ENCODE measurements around the gene SSPN.

The SSPN gene, protein sequence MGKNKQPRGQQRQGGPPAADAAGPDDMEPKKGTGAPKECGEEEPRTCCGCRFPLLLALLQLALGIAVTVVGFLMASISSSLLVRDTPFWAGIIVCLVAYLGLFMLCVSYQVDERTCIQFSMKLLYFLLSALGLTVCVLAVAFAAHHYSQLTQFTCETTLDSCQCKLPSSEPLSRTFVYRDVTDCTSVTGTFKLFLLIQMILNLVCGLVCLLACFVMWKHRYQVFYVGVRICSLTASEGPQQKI
- 0 to 0.11 (median 0) reads per million in 9 experiments for total RNA-seq

DNA sequence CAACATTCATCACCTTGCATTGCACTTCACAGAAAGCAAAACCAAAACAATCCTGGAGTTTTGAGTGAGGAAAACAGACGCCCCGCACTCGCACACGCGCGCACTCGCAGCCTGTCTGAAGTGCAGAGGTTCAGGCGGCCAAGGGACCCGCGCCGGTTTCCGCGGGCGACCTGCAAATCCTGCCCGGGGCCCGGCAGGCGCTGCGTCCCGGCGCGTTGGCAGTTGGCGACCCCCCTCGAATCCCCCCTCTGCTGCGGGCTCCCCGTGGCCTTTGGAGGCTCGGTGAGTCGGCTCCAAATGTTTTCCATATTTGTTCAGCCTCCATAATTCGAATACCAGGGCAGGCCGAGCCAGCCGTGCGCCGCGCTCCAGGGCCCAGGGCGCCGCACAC lies at the start of gene SSPN:
TSS of gene SSPN (plus strand) at position 324 of the 391 bp plus-strand sequence. CDS start 100 bp downstream, outside the sequence.
- Mint-ChIP-seq H3K9me3 (no peaks in the 10 kb centered on the region), H3K4me3 (peak within 1 kb of the TSS; percentile 42 to 52), H3K36me3 (ENCODE audit: insufficient read depth) (no peaks in the 10 kb centered on the region), H3K27ac (no peak within 1 kb of the TSS), H3K27me3 (peaks cover 29 to 56% of the 10 kb centered on the region in 2 donors), H3K4me1 (ENCODE audit: low read depth in 2 of 2) (peaks cover 0 to 5% of the 10 kb centered on the region in 2 donors)
- DNase-seq = no peak
- ATAC-seq (replicated peaks) = no peak

DNA sequence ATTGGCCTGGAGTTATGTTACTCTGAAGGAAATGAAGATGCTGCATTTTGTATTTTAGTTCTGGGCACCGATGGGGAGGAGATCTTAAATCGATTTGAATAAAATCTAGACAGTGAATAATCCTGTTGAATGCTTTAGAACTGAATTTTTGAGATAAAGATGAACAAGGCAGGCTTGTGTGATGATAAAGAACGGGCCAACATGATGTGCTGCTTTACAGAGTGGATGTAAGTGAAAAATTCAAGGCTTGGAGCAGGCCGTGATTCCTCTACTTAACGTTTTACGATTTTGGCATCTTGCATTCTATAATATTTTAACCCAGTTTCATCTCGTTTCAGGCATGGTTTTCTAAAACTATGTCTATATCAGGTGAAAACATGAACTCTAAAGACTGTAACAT lies 47.1 kb upstream of the SSPN start:
- Mint-ChIP-seq H3K4me3 (no peak overlapping the region), H3K9me3 (no peaks in the 10 kb centered on the region)
- DNase-seq = no peak

DNA sequence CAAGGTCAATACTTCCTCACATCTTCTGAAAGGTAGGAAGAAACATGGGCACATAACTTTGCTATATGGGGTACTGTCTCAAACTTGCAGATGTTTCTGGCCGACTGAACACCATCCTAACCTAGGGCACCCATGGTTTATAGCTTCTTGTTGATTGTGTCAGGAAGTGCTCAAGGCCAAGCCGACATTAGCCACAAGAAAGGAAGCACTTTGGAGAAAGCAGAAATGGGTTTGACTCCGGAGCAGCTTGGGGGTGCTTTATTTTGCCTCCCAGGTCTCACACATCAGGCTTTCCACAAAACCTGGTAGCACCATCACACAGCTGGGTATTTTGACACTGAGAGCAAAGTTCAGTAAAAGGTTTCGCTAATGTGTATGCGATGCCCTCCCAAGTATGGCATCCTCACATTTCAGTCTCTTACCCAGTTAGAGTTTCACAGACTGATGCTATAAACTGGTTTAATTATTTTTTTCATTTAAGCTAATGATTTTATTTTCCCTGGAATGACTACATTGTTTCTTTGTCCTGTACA lies 45.3 kb upstream of the SSPN start:
- H3K27ac Mint-ChIP-seq = no peak overlapping the region
- H3K36me3 Mint-ChIP-seq (ENCODE audit: insufficient read depth) = no peaks in the 10 kb centered on the region
- DNase-seq (no peak), ATAC-seq (replicated peaks) (no peak)
- no peaks in the 10 kb centered on the region for H3K9me3 Mint-ChIP-seq
- no peak overlapping the region for H3K4me3 Mint-ChIP-seq
- no peaks in the 10 kb centered on the region for H3K4me1 Mint-ChIP-seq (ENCODE audit: low read depth in 2 of 2)
- H3K27me3 Mint-ChIP-seq = peaks cover 27 to 35% of the 10 kb centered on the region in 2 donors

More for the DNA sequence above, 47.1 kb upstream of the SSPN start:
- H3K4me1 Mint-ChIP-seq (ENCODE audit: low read depth in 2 of 2) = no peaks in the 10 kb centered on the region
- no peaks in the 10 kb centered on the region for H3K36me3 Mint-ChIP-seq (ENCODE audit: insufficient read depth)
- H3K27me3 Mint-ChIP-seq = peaks cover 19 to 28% of the 10 kb centered on the region in 2 donors
- no peak overlapping the region for H3K27ac Mint-ChIP-seq
- no peak for ATAC-seq (replicated peaks)

DNA sequence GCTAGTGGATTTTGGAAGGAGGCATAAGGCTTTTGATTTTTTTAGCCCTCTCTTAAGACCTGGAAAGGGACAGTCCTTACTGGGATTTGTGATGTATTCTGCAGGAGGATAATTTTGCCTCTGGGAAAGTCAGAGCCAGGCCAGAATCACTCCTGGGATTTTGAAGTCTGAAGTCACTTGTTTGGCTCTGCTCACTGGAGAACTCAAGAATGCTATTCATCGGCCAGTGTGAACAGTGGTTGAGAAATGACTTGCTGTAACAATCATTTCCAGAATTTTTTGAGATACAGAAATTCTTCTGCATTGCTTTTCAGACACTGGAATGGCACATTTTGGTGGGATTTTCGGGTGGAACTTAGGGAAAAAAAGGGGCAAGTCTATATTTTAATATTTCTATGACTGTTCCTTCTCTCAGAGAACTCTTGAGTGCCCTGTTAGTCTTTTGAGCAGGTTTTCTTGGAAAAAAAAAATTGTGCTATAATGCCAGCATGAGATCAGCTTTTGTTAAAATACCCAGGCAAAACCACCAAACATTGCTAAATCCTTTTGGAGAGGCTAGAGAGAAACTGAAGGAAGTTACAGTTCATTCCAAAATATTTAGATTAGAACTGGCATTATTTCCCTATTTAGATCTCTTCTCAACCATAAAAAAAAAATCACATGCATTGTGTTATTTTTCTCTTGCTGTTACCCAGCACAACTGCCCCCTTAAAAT lies 44.5 kb upstream of the SSPN start:
- DNase-seq (no peak), ATAC-seq (replicated peaks) (no peak)
- Mint-ChIP-seq H3K27ac (no peak overlapping the region), H3K9me3 (no peaks in the 10 kb centered on the region), H3K4me3 (no peak overlapping the region), H3K36me3 (ENCODE audit: insufficient read depth) (no peaks in the 10 kb centered on the region), H3K4me1 (ENCODE audit: low read depth in 2 of 2) (no peaks in the 10 kb centered on the region), H3K27me3 (peaks cover 29 to 40% of the 10 kb centered on the region in 2 donors)

DNA sequence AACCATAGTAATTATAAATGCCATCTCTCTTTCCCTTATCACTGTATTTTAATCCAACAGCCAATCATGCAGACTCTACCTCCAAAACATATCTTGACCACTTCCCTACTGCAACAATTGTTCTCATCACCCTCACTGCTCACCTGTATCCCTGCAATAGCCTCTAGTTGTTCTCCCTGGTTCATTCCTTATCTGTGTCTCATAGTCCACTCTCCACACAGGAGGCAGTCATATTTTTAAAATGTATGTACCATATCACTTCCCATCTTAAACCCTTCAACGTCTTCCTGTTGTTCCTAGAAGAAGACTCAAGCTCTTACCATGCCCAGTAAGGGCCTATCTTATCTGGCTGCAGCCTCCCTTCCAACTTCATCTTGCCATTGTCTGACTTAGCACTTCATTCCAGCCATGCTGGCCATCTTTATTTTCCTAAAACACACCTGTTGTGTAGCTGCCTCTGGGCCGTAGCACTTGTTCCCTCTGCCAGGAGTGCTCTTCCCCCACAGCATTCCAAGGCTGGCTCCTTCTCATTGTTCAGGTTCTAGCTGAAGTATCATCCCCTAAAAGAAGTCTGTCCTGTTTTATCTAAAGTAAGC lies 42.8 kb upstream of the SSPN start:
- H3K36me3 Mint-ChIP-seq (ENCODE audit: insufficient read depth) = no peaks in the 10 kb centered on the region
- no peaks in the 10 kb centered on the region for H3K9me3 Mint-ChIP-seq
- H3K27ac Mint-ChIP-seq = no peak overlapping the region
- no peaks in the 10 kb centered on the region for H3K4me1 Mint-ChIP-seq (ENCODE audit: low read depth in 2 of 2)
- H3K4me3 Mint-ChIP-seq = no peak overlapping the region
- ATAC-seq (replicated peaks) (no peak), DNase-seq (no peak)
- peaks cover 29 to 40% of the 10 kb centered on the region in 2 donors for H3K27me3 Mint-ChIP-seq

DNA sequence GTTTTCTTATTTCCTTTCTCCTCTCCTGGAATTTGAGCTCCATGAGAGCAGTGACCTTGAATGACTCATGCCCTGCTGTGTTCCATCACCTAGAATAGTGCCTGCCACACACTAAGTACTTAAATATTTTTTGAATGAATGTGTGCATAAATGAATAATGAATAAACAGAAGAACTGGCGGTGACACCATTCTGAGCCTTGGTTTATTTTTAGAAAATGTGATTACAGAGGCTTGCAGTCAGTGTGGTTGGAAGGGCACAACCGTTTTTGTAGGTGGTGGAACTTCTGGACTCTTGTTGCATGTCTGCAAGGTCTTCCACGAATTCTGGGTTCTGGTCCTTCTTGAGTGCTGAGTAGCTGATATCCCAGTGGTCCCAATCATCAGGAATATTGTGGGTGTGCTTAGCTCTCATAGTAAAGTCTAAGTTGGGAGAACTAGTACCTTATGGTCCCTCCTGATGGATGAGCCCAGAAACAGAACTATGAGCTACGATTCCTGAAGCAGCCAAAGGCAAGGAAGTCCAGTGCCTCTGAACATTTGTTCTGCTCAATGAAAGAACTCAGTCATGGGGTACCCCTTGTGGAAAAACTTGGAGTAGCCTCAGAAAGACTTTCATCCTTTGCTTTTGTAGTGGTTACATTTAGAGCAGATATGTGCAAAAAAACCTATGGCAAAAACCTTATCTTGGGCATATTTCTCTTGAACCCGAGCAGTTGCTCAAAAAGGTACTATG lies 41.8 kb upstream of the SSPN start:
- no peak overlapping the region for H3K4me3 Mint-ChIP-seq
- ATAC-seq (replicated peaks) (no peak), DNase-seq (no peak)
- H3K9me3 Mint-ChIP-seq = no peaks in the 10 kb centered on the region
- H3K4me1 Mint-ChIP-seq (ENCODE audit: low read depth in 2 of 2) = no peaks in the 10 kb centered on the region
- peaks cover 24 to 39% of the 10 kb centered on the region in 2 donors for H3K27me3 Mint-ChIP-seq
- no peaks in the 10 kb centered on the region for H3K36me3 Mint-ChIP-seq (ENCODE audit: insufficient read depth)
- no peak overlapping the region for H3K27ac Mint-ChIP-seq

DNA sequence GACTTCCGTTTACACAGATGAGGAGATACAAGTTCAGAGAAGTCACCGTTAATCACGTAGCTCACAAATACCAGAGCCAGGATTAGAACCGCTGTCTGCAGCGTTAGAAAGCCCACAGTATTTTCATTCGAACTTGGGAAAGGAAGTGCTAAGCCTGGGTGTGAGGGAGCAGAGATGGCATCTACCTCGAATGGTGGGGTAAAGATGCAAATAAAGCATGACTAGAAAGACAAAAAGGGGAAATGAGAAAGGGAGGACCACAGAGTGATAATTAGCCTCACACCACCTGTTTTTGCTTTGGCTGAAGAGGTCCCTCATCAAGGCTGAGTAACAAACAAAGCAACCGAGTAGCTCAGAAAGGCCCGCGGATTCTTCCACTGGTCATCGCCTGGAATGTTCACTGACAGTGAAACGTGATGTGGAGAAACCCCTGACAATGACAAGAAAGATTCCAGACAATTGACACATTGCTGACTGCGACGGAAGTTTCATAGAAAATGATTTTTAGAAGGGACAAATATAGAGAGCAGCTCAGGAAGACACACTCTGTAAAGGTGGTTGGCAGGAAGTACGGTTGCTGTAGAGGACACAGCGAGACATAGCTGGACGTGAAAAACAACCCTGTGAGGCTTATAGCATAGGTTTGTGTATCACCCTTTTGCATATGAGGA lies 39.0 kb upstream of the SSPN start:
- no peak overlapping the region for H3K27ac Mint-ChIP-seq
- H3K9me3 Mint-ChIP-seq = no peaks in the 10 kb centered on the region
- DNase-seq (no peak), ATAC-seq (replicated peaks) (peak; percentile 51)
- peaks cover 31 to 50% of the 10 kb centered on the region in 2 donors for H3K27me3 Mint-ChIP-seq
- H3K4me1 Mint-ChIP-seq (ENCODE audit: low read depth in 2 of 2) = no peaks in the 10 kb centered on the region
- H3K36me3 Mint-ChIP-seq (ENCODE audit: insufficient read depth) = no peaks in the 10 kb centered on the region
- no peak overlapping the region for H3K4me3 Mint-ChIP-seq

DNA sequence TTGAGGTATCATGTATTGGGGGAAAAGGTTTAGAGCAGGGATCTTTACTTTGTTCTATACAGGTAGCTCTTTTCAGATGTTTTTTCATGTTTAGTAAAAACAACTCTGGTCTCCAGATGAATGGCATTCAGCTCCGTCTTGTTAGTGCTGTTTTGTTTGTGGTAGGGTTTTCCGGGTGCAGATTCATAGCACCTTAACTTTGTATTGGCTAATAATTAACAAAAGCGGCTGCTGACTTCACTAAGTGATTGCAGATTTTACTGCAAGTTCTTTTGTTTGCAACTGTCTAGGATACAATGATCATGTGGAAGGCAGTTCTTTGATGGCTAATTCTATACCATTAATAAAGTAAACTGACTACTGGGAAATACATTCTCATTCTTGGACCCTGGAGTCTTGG lies 38.4 kb upstream of the SSPN start:
- H3K36me3 Mint-ChIP-seq (ENCODE audit: insufficient read depth) = no peaks in the 10 kb centered on the region
- H3K4me3 Mint-ChIP-seq = no peak overlapping the region
- no peaks in the 10 kb centered on the region for H3K9me3 Mint-ChIP-seq
- H3K27ac Mint-ChIP-seq = no peak overlapping the region
- H3K27me3 Mint-ChIP-seq = peaks cover 31 to 51% of the 10 kb centered on the region in 2 donors
- DNase-seq (no peak), ATAC-seq (replicated peaks) (no peak)
- no peaks in the 10 kb centered on the region for H3K4me1 Mint-ChIP-seq (ENCODE audit: low read depth in 2 of 2)

DNA sequence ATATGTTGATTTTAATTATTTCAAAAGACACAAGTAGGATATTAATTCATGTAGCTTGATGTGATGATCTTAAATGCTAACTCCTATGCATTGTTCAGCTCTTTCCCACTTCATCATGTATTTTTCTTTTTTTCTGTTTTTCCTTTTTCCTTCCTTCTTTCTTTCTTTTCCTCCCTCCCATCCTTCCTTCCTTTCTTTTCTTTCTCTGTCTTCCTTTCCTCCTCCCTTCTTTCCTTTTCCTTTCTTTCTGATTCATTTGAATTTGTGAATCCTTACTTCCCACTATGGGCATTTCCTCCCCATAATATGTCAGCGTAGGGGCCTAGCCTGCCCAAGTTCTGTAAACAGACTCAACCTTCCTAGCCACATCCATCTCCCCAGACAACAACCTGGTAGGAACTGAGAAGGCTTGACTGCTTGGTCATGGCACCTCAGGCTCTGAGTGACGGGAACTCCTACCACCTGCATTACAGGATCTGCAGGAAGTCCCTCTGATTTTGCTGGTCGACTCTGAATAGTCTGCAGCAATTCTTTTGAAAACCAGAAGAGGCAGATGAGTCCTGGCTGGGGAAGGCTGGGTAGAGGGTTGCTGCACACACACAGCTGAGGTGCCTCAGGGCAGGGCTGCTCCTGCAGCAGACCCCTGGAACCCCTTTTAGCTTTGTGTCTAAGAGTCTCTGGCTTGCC lies 37.2 kb upstream of the SSPN start:
- ATAC-seq (replicated peaks) (no peak), DNase-seq (no peak)
- H3K27ac Mint-ChIP-seq = no peak overlapping the region
- H3K4me1 Mint-ChIP-seq (ENCODE audit: low read depth in 2 of 2) = no peaks in the 10 kb centered on the region
- H3K27me3 Mint-ChIP-seq = peaks cover 31 to 42% of the 10 kb centered on the region in 2 donors
- H3K36me3 Mint-ChIP-seq (ENCODE audit: insufficient read depth) = no peaks in the 10 kb centered on the region
- H3K9me3 Mint-ChIP-seq = no peaks in the 10 kb centered on the region
- no peak overlapping the region for H3K4me3 Mint-ChIP-seq

DNA sequence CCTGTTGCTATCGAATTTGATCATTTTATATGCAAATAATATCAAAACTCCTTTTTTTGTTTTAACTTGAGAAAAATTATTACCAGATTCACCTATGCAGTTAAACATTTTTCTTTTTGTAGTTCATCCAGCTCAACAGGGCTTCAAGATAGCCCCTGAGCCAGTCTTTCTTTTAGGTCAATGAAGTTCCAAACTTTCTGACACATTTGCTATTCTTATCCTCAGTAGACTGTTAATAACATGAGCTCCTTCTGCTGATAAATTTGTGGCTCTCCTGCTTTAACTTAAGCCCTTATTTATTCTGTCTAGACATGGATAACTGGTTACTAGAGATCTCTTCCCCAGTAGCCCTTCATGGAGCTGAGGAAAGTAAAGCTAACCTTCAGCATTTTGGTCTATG lies 33.2 kb upstream of the SSPN start:
- Mint-ChIP-seq H3K4me1 (ENCODE audit: low read depth in 2 of 2) (no peaks in the 10 kb centered on the region), H3K27ac (no peak overlapping the region)

DNA sequence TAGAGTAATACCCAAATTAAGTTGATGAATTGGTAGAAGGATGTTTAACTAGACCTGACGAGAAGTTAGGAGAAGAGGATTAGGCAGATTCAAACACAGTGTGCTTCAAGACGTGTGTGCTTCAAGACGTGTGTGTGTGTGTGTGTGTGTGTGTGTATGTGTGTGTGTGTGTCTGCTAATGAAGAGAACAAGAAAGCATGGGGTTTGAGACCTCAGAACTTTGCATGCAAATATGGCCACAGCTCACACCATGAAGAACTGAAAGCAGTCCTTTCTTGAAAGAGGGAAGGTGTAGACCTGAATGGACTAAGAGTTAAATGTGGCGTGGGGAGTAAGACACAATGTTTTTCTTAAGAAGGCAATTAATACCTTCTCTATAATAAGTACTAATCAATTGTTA lies 32.5 kb upstream of the SSPN start:
- Mint-ChIP-seq H3K9me3 (no peaks in the 10 kb centered on the region), H3K36me3 (ENCODE audit: insufficient read depth) (no peaks in the 10 kb centered on the region), H3K27ac (no peak overlapping the region), H3K4me3 (no peak overlapping the region), H3K4me1 (ENCODE audit: low read depth in 2 of 2) (no peaks in the 10 kb centered on the region), H3K27me3 (peaks cover 38 to 41% of the 10 kb centered on the region in 2 donors)
- DNase-seq (no peak), ATAC-seq (replicated peaks) (no peak)

More for the DNA sequence above, 33.2 kb upstream of the SSPN start:
- no peak for ATAC-seq (replicated peaks)
- Mint-ChIP-seq H3K4me3 (no peak overlapping the region), H3K27me3 (peaks cover 31 to 35% of the 10 kb centered on the region in 2 donors), H3K36me3 (ENCODE audit: insufficient read depth) (no peaks in the 10 kb centered on the region), H3K9me3 (no peaks in the 10 kb centered on the region)
- DNase-seq = no peak

DNA sequence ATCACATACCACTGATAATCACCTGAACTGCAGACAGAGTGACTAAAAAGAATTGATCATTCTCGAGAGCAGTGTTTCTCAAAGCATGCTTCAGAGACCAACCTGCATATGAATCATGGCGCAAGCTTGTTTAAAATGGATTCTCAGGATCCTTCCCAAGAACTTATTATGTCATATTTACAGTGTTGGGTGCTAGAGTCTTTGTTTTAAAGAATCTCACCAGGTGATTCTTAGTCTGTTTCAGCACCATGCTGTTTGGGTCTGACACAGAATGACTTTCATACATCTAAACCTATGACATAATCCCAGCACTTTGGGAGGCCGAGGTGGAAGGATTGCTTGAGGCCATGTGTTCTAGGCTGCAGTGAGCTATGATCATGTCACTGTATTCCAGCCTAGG lies 31.3 kb upstream of the SSPN start:
- ATAC-seq (replicated peaks) (no peak), DNase-seq (no peak)
- Mint-ChIP-seq H3K27ac (no peak overlapping the region), H3K36me3 (ENCODE audit: insufficient read depth) (no peaks in the 10 kb centered on the region), H3K4me1 (ENCODE audit: low read depth in 2 of 2) (no peaks in the 10 kb centered on the region), H3K9me3 (no peaks in the 10 kb centered on the region), H3K4me3 (no peak overlapping the region), H3K27me3 (peaks cover 39 to 41% of the 10 kb centered on the region in 2 donors)
